Coronary artery (tissue), 2 donors: ENCODE measurements around the gene CIDEA.

Experiments used
- DNase-seq: peaks from one replicate; pipeline ENCODE4 v3.0.0-alpha.2; 2017; ENCODE audit warnings: low spot score
- H3K27ac ChIP-seq, 2 donors: fragments of 200-600 bp; sonication (generic); one replicate each; pipeline ENCODE4 v1.5.1; 2016 to 2019
- H3K4me3 ChIP-seq: fragments of 200-600 bp; sonication (generic); 2 replicates; pipeline ENCODE4 v1.5.1; 2016; ENCODE audit warnings: mild to moderate bottlenecking, moderate library complexity
- TF ChIP-seq, protein P1 (sequence below): fragments of 200-600 bp; sonication (generic); IDR thresholded peaks from one replicate; pipeline ENCODE4 v1.5.1; 2019; ENCODE audit warnings: antibody characterized with exemption

The CIDEA gene

DNA sequence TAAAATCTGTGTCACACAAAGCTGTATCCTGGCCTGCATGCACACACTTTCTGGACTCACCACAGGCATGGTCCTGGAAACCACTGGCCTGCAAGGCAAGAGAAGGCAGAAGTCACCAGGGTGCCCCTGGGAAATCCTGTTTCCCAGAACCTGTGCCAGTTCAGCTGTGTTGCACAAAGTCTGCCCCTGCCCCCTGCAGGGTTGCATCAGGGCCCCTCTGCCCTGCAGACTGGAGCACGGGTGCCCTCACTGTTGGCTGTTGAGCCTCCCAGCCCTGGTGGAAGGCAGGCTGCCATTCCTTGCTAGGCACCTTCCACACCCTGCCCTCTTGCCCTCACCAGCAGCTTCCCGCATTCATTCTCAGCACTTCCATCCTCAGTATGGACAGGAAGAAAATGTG, 35.9 kb downstream of the CIDEA start:
- TF ChIP-seq, protein P1, sequence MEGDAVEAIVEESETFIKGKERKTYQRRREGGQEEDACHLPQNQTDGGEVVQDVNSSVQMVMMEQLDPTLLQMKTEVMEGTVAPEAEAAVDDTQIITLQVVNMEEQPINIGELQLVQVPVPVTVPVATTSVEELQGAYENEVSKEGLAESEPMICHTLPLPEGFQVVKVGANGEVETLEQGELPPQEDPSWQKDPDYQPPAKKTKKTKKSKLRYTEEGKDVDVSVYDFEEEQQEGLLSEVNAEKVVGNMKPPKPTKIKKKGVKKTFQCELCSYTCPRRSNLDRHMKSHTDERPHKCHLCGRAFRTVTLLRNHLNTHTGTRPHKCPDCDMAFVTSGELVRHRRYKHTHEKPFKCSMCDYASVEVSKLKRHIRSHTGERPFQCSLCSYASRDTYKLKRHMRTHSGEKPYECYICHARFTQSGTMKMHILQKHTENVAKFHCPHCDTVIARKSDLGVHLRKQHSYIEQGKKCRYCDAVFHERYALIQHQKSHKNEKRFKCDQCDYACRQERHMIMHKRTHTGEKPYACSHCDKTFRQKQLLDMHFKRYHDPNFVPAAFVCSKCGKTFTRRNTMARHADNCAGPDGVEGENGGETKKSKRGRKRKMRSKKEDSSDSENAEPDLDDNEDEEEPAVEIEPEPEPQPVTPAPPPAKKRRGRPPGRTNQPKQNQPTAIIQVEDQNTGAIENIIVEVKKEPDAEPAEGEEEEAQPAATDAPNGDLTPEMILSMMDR: no peak
- no peak overlapping the region for H3K4me3 ChIP-seq
- DNase-seq: peak; percentile 64

DNA sequence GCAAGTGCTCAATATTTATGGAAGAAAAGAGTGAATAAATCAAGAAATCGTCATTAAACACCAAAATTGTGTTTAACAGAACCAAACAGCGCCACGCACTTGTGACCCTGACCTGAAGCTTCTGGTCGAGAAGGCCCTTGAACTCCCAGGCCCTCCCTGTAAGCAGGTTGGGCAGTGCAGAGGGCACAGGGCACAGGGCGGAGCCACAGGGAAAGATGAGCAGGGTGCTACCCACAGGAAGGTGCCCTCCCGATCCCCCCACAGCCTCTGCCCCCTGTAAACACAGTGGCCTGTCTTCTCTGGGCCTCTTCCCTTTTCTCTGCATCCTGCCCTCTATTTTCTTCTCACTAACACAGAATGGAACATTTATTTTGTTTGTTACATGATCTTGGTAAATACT, 37.0 kb downstream of the CIDEA start:
- peak; percentile 31 for DNase-seq

More for the DNA sequence above, 35.9 kb downstream of the CIDEA start:
- no peak overlapping the region for H3K27ac ChIP-seq

DNA sequence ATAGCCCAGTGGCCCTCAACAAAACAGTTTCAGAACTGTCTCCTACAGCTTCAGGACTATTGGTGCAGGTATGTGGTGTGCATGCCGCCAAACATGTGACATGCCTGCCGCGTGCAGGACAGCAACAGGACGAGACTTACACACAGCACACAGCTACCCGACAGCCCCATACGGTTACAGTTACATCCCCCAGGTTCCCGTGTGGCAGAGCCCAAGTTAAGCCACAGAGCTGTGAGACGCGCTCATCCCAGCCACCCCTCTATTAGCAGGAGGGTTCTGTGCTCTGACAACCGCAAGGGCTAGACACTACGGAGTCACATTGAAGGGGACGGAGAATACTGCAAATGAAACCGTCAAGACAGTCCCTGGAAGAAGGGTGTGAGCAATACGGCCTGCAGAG, 37.5 kb downstream of the CIDEA start:
- H3K4me3 ChIP-seq: no peak overlapping the region
- TF ChIP-seq, protein P1: no peak
- no peak for DNase-seq
- no peak overlapping the region for H3K27ac ChIP-seq

More for the DNA sequence above, 37.0 kb downstream of the CIDEA start:
- no peak overlapping the region for H3K4me3 ChIP-seq
- H3K27ac ChIP-seq: no peak overlapping the region
- TF ChIP-seq, protein P1: no peak

DNA sequence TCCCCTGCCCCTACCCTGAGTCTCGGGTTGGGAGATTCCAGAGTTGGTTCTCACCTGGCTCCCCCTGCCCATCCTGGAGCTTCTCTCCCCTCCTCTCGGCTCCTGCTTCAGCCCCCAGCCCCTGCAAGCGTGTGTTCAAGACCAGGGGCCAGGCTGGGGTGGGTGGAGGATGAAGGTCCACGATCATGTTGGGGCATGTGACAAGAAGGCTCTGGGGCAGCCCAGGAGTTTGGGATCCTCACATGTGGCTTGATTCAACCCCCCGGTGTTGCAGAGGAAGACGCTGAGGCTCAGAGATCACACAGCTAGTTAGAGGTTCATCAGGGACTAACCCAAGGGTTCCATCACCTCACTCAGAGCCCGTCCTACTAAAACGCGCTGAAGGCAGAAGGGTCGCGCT, 39.7 kb downstream of the CIDEA start:
- Histone ChIP-seq H3K4me3 (no peak overlapping the region), H3K27ac (no peak overlapping the region)
- TF ChIP-seq, protein P1: no peak
- DNase-seq: no peak

DNA sequence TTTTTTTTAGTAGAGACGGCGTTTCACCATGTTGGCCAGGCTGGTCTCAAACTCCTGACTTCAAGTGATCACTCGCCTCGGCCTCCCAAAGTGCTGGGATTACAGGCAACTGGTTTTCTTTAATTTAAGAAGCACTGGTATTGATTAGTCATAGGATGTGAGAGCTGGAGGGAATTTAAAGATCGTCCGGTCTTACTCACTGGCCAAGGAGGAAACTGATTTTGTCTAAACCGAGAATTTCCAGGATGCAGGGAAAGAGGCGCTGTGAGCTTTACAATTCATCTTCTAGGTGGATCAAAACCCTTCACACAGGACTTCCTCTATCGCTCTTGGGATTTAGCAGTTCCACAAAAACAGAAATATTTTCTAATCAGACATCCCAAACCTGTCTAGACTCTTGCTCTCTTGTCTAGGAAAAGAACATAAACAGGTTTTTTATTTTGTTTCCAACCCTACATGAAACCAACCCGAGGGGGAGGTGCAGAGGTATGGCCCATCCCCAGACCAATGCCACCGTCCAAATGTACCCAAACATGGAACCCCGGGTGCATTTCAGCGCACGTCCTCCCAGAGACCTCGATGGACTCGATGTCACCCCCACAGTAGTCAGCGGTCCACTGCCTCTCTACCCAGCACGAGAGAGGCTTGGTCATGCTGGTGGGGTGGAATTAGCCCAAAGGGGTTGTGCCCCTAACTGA, 41.4 kb downstream of the CIDEA start:
- no peak for DNase-seq
- H3K27ac ChIP-seq: no peak overlapping the region
- no peak overlapping the region for H3K4me3 ChIP-seq
- TF ChIP-seq, protein P1: no peak

DNA sequence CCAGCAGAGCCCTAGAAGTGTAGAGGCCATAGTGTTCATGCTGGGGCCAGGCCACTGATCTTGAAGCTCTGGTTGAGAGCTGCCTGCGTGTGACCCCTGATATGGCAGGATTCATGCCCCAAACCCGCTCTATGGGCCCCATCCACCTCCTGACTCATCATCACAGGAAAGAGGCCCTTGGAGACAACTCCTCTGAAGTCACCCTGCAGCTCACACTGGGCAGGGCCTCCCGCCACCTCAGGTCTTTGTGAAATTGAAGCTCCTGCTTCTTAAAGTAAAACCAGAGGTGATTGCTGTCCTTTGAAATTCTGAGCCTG, 41.9 kb downstream of the CIDEA start:
- Histone ChIP-seq H3K4me3 (no peak overlapping the region), H3K27ac (no peak overlapping the region)
- DNase-seq: no peak
- TF ChIP-seq, protein P1: no peak

DNA sequence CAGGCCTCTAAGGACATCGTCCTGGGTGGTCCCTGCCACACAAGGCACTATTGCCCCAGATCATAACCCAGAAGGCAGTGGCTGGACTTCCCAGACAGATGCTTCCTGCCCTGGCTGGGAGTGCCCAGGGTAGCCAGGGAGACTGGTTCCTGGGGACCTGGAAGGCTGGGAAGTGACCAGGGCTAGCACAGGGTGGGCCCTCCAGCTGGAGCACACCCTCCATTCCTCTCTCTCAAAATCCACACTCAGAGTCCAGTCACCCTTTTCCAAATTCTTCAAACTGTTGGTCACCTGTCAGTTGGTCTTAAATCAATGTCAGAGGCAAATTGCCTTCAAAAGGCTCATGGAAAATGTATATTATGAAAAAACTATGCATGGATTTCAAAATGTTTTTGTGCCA, 42.3 kb downstream of the CIDEA start:
- TF ChIP-seq, protein P1: no peak
- H3K4me3 ChIP-seq: no peak overlapping the region
- no peak for DNase-seq
- no peak overlapping the region for H3K27ac ChIP-seq
